Pancreas (tissue), 10 donors: ENCODE measurements around the gene ARGLU1. TPM values are rescaled to one million over a fixed set of nuclear protein-coding genes. Genes with fewer than 3 reads are reported as not detected.

ENCODE experiments used
- ATAC-seq, 4 donors: fragments of 200-7000 bp; cut with Tn5 transposase; one replicate each; pipeline versions ENCODE4 v1.8.0 to v1.9.1; 2020; ENCODE audit warnings: mild to moderate bottlenecking in 4 of 4, moderate library complexity in 4 of 4
- DNase-seq, 6 donors: peaks; one replicate each; pipeline ENCODE4 v3.0.0-alpha.2; 2020
- FAIRE-seq: peaks from 2 replicates; lab custom pipeline; 2012; peaks lifted over from hg19 to GRCh38; lab: Jason Lieb, UNC
- H3K27ac ChIP-seq, 4 donors: fragments of 200-600 bp; sonication (generic); 1 replicate in 3 of 4; 2 replicates in 1 of 4; pipeline versions ENCODE4 v1.5.0 to v1.8.0; 2020
- H3K27me3 ChIP-seq, 4 donors: fragments of 200-600 bp; one replicate each; pipeline ENCODE4 v1.8.0; 2021
- H3K36me3 ChIP-seq, 3 donors: fragments of 200-600 bp; sonication (generic) in 1 of 3; one replicate each; pipeline versions ENCODE4 v1.5.0 to v1.8.0; 2020 to 2021
- H3K4me1 ChIP-seq, 3 donors: fragments of 200-600 bp; one replicate each; pipeline ENCODE4 v1.8.0; 2021
- H3K4me3 ChIP-seq, 4 donors: fragments of 200-600 bp; sonication (generic) in 2 of 4; one replicate each; pipeline versions ENCODE4 v1.5.0 to v1.8.0; 2020 to 2021
- H3K9me3 ChIP-seq, 4 donors: fragments of 200-600 bp; one replicate each; pipeline ENCODE4 v1.8.0; 2021
- CTCF ChIP-seq, 4 donors: fragments of 200-600 bp; sonication (generic) in 3 of 4; IDR thresholded peaks; one replicate each; pipeline versions ENCODE4 v1.5.0 to v1.8.0; 2021; ENCODE audit warnings: antibody characterized with exemption in 4 of 4
- WGBS, 2 donors: extraction: QIAGEN DNeasy Blood & Tissue Kit; methylation state at CpG; one replicate each; pipeline ENCODE4 v1.1.7; 2013; 5-methylcytosine and 5-hydroxymethylcytosine counted together
- intact Hi-C, 3 donors: fragments of 100-400 bp; cut with DNase I; formaldehyde crosslinking; loops; one replicate each; pipeline versions ENCODE4 v1.11.1 to v1.14.2; 2022
- polyA plus RNA-seq, 2 donors: library from polyadenylated mRNA; stranded (reverse); fragments of 200-250 nt; gene quantifications; one replicate each; pipeline ENCODE4 v1.2.3, GENCODE V29; 2013
- total RNA-seq, 6 donors: library from RNA; stranded (reverse); fragmentation: NEBNext Ultra II Directional in 4 of 6; extraction: Animal tissue kit (Norgen Biotek cat#: 25700) in 4 of 6; gene quantifications; one replicate each; pipeline versions ENCODE4 v1.2.1 to v1.2.4, GENCODE V29; 2021 to 2023
- donor health status: healthy with polysubstance abuse.
- donor health status: DM: no; HTN: no; CAD: no; lungs with moderate emphysema.
- donor health status: DM: no; HTN: no; CAD: no.
- donor health status: control.
- donor health status: control.
- donor health status: Bipolar disorder and iron deficiency.
- donor health status: DM: yes; HTN: yes; CAD: no.
- donor health status: DM: no; HTN: no; CAD: no.
- donor health status: DM: no; HTN: no; CAD: no.
- donor health status: DM: yes; HTN: yes; CAD: no.

Gene ARGLU1
- total and polyA plus RNA-seq, 8 donors = 15.9 to 96.1 (median 27.7) TPM

GRCh38 chr13:106551751-106552150, 16.2 kb downstream of the ARGLU1 start:
- 98 to 99% methylated on average over 3 of the region's 3 CpGs for WGBS, 2 donors
- Histone ChIP-seq H3K4me3 (no peak overlapping the region), H3K36me3 (peaks cover 0 to 12% (median 2%) of the 10 kb centered on the region in 3 donors), H3K9me3 (no peaks in the 10 kb centered on the region), H3K4me1 (no peaks in the 10 kb centered on the region), H3K27me3 (no peaks in the 10 kb centered on the region), H3K27ac (no peak overlapping the region)
- no peak for TF ChIP-seq CTCF (IDR thresholded peaks at IDR 0.05)
- FAIRE-seq (no peak), DNase-seq (no peak), ATAC-seq (no peak)
- intact Hi-C loops = no loop called here

GRCh38 chr13:106551350-106551749, 16.6 kb downstream of the ARGLU1 start:
- DNase-seq (no peak), ATAC-seq (no peak), FAIRE-seq (no peak)
- H3K4me1 ChIP-seq = no peaks in the 10 kb centered on the region
- intact Hi-C loops = no loop called here
- H3K9me3 ChIP-seq = no peaks in the 10 kb centered on the region
- peaks cover 0 to 12% (median 2%) of the 10 kb centered on the region in 3 donors for H3K36me3 ChIP-seq
- H3K27me3 ChIP-seq = no peaks in the 10 kb centered on the region
- 98 to 100% methylated on average over 1 of the region's 1 CpG for WGBS, 2 donors
- H3K27ac ChIP-seq = no peak overlapping the region
- H3K4me3 ChIP-seq = no peak overlapping the region
- TF ChIP-seq CTCF (IDR thresholded peaks at IDR 0.05) = no peak

- TF ChIP-seq CTCF (IDR thresholded peaks at IDR 0.05) = no peak
- DNase-seq (no peak), ATAC-seq (no peak), FAIRE-seq (no peak)
- Histone ChIP-seq H3K27me3 (no peaks in the 10 kb centered on the region), H3K4me3 (no peak overlapping the region), H3K4me1 (no peaks in the 10 kb centered on the region), H3K27ac (no peak overlapping the region), H3K9me3 (no peaks in the 10 kb centered on the region), H3K36me3 (peaks cover 0 to 12% (median 0%) of the 10 kb centered on the region in 3 donors)
- WGBS, 2 donors = 76 to 85% methylated on average over 4 of the region's 4 CpGs
- intact Hi-C loops = no loop called here
These were observed 17.3 kb downstream of the ARGLU1 start for GRCh38 chr13:106550570-106551135.

GRCh38 chr13:106548064-106548696, 19.8 kb downstream of the ARGLU1 start:
- no peak for TF ChIP-seq CTCF (IDR thresholded peaks at IDR 0.05)
- intact Hi-C loops = no loop called here
- Histone ChIP-seq H3K9me3 (no peaks in the 10 kb centered on the region), H3K27me3 (no peaks in the 10 kb centered on the region), H3K4me1 (peaks cover 0 to 3% (median 0%) of the 10 kb centered on the region in 3 donors), H3K4me3 (no peak overlapping the region), H3K27ac (no peak overlapping the region), H3K36me3 (no peaks in the 10 kb centered on the region)
- no peak for FAIRE-seq
- 91 to 92% methylated on average over 3 of the region's 3 CpGs for WGBS, 2 donors
- DNase-seq = no peak
- ATAC-seq = no peak

- no peak for FAIRE-seq
- intact Hi-C loops = no loop called here
- no peak for ATAC-seq
- Histone ChIP-seq H3K27ac (no peak overlapping the region), H3K27me3 (no peaks in the 10 kb centered on the region), H3K4me1 (peaks cover 0 to 3% (median 0%) of the 10 kb centered on the region in 3 donors), H3K36me3 (no peaks in the 10 kb centered on the region), H3K4me3 (no peak overlapping the region), H3K9me3 (no peaks in the 10 kb centered on the region)
- WGBS, 2 donors = 96 to 100% methylated on average over 1 of the region's 1 CpG
- DNase-seq = no peak
- TF ChIP-seq CTCF (IDR thresholded peaks at IDR 0.05) = no peak
These were observed 26.1 kb downstream of the ARGLU1 start for GRCh38 chr13:106541826-106542225.
